HCT116 (cell line): ENCODE measurements around the gene WT1.

Experiments used
- CTCF ChIP-seq, 3 experiments: fragments of 200-600 bp in 1 of 3; sonication (generic) in 1 of 3; IDR thresholded peaks in 2 of 3; conservative IDR thresholded peaks in 1 of 3; 2 replicates each; pipeline ENCODE4 v1.5.1; 2012 to 2017; ENCODE audit warnings: low read depth in 2 of 3, low read length in 2 of 3, antibody characterized with exemption in 1 of 3, borderline replicate concordance in 1 of 3, control low read depth in 1 of 3, mild to moderate bottlenecking in 1 of 3, mixed read lengths in 1 of 3, mixed run types in 1 of 3, moderate library complexity in 1 of 3; ENCODE audit not compliant: insufficient read depth in 1 of 3
- POLR2A ChIP-seq: IDR thresholded peaks from 2 replicates; pipeline ENCODE4 v1.7.0; 2011; ENCODE audit warnings: borderline replicate concordance; ENCODE audit not compliant: insufficient read depth, insufficient read length; ENCODE audit errors: extremely low read depth
- YY1 ChIP-seq: IDR thresholded peaks from 2 replicates; pipeline ENCODE4 v1.6.1; 2011; ENCODE audit warnings: low read length, low read depth, moderate library complexity, mild to moderate bottlenecking; ENCODE audit not compliant: insufficient replicate concordance; ENCODE audit errors: extremely low read depth

GRCh38 chr11:32381179-32381578, 54.2 kb downstream of the WT1 start:
- TF ChIP-seq POLR2A, result no peak
- no peak for TF ChIP-seq YY1
- no peak for TF ChIP-seq CTCF (IDR thresholded peaks at IDR 0.05 in 2 of 3, conservative IDR thresholded peaks at IDR 0.05 in 1 of 3; ENCODE audit: borderline replicate concordance in 1 of 3, insufficient read depth in 1 of 3, low read depth in 2 of 3, low read length in 2 of 3)
